H9 (cell line): ENCODE data around the gene TMPRSS15. TPM values are rescaled to one million over a fixed set of nuclear protein-coding genes. Genes with fewer than 3 reads are reported as not detected.

Source experiments
- DNase-seq: peaks from one replicate; pipeline ENCODE4 v3.0.0-alpha.2; 2017
- H2AFZ ChIP-seq: one replicate; pipeline ENCODE4 v1.6.1; 2013; ENCODE audit warnings: mild to moderate bottlenecking, low read length, control low read depth, moderate library complexity
- H2AK5ac ChIP-seq: 2 replicates; pipeline ENCODE4 v1.6.1; 2013; ENCODE audit warnings: low read length, control low read depth, mixed read lengths; ENCODE audit not compliant: insufficient read length
- H2BK120ac ChIP-seq: one replicate; pipeline ENCODE4 v1.6.1; 2013; ENCODE audit warnings: low read depth, mild to moderate bottlenecking, low read length, control low read depth, inconsistent platforms; ENCODE audit not compliant: poor library complexity, severe bottlenecking
- H2BK12ac ChIP-seq: 2 replicates; pipeline ENCODE4 v1.6.1; 2013; ENCODE audit warnings: low read length, control low read depth, mixed read lengths, low read depth; ENCODE audit not compliant: insufficient read length
- H2BK15ac ChIP-seq: 2 replicates; pipeline ENCODE4 v1.6.1; 2013; ENCODE audit warnings: low read depth, low read length, control low read depth
- H2BK20ac ChIP-seq: one replicate; pipeline ENCODE4 v1.6.1; 2013; ENCODE audit warnings: low read depth, mild to moderate bottlenecking, low read length, control low read depth, inconsistent platforms; ENCODE audit not compliant: poor library complexity, severe bottlenecking
- H2BK5ac ChIP-seq: 2 replicates; pipeline ENCODE4 v1.6.1; 2013; ENCODE audit warnings: low read length, control low read depth, mixed read lengths; ENCODE audit not compliant: insufficient read length
- H3K14ac ChIP-seq: 2 replicates; pipeline ENCODE4 v1.6.1; 2013; ENCODE audit warnings: low read length, control low read depth; ENCODE audit not compliant: insufficient read depth
- H3K18ac ChIP-seq: 2 replicates; pipeline ENCODE4 v1.6.1; 2013; ENCODE audit warnings: low read depth, mild to moderate bottlenecking, mixed read lengths, low read length, control low read depth; ENCODE audit not compliant: insufficient read length
- H3K23ac ChIP-seq: 2 replicates; pipeline ENCODE4 v1.6.1; 2013; ENCODE audit warnings: low read length, control low read depth, mixed read lengths, low read depth; ENCODE audit not compliant: insufficient read length
- H3K23me2 ChIP-seq: 2 replicates; pipeline ENCODE4 v1.6.1; 2013; ENCODE audit warnings: low read depth, mild to moderate bottlenecking, mixed read lengths, low read length, control low read depth; ENCODE audit not compliant: insufficient read length, poor library complexity, severe bottlenecking
- H3K27ac ChIP-seq: 2 replicates; pipeline ENCODE4 v1.5.1; 2013; ENCODE audit warnings: low read length, control low read depth, mixed read lengths, low read depth; ENCODE audit not compliant: insufficient read length
- H3K27me3 ChIP-seq: 2 replicates; pipeline ENCODE4 v1.6.1; 2013; ENCODE audit warnings: low read length, control low read depth, inconsistent platforms; ENCODE audit not compliant: insufficient read depth
- H3K4ac ChIP-seq: 2 replicates; pipeline ENCODE4 v1.6.1; 2013; ENCODE audit warnings: low read depth, mild to moderate bottlenecking, control low read depth, inconsistent platforms, low read length, moderate library complexity
- H3K4me1 ChIP-seq: 2 replicates; pipeline ENCODE4 v1.6.1; 2013; ENCODE audit warnings: low read length, control low read depth, inconsistent platforms; ENCODE audit not compliant: insufficient read depth
- H3K4me2 ChIP-seq: 2 replicates; pipeline ENCODE4 v1.6.1; 2013; ENCODE audit warnings: low read length, control low read depth, mixed read lengths; ENCODE audit not compliant: insufficient read length, insufficient read depth
- H3K56ac ChIP-seq: 2 replicates; pipeline ENCODE4 v1.6.1; 2013; ENCODE audit warnings: low read depth, mild to moderate bottlenecking, mixed read lengths, low read length, control low read depth; ENCODE audit not compliant: insufficient read length
- H3K79me1 ChIP-seq: 2 replicates; pipeline ENCODE4 v1.6.1; 2013; ENCODE audit warnings: low read depth, mild to moderate bottlenecking, moderate library complexity, low read length, control low read depth, inconsistent platforms; ENCODE audit not compliant: insufficient read depth, poor library complexity, severe bottlenecking
- H3K79me2 ChIP-seq: 2 replicates; pipeline ENCODE4 v1.6.1; 2013; ENCODE audit warnings: low read length, control low read depth, inconsistent platforms; ENCODE audit not compliant: insufficient read depth
- H3K9ac ChIP-seq: 2 replicates; pipeline ENCODE4 v1.6.1; 2013; ENCODE audit warnings: low read length, control low read depth, mixed read lengths; ENCODE audit not compliant: insufficient read length; ENCODE audit errors: extremely low read depth
- H3K9me3 ChIP-seq: one replicate; pipeline ENCODE4 v1.6.1; 2013; ENCODE audit warnings: low read depth, low read length, inconsistent platforms; ENCODE audit not compliant: control insufficient read depth
- H3T11ph ChIP-seq: one replicate; pipeline ENCODE4 v1.6.1; 2013; ENCODE audit warnings: mild to moderate bottlenecking, low read length, control low read depth, inconsistent platforms
- H4K20me1 ChIP-seq: one replicate; pipeline ENCODE4 v1.6.1; 2013; ENCODE audit not compliant: control insufficient read depth, insufficient read length, insufficient read depth
- H4K5ac ChIP-seq: 2 replicates; pipeline ENCODE4 v1.6.1; 2013; ENCODE audit warnings: low read depth, mild to moderate bottlenecking, mixed read lengths, low read length, control low read depth; ENCODE audit not compliant: insufficient read length
- H4K8ac ChIP-seq: replicated peaks from 2 replicates; pipeline ENCODE4 v1.6.1; 2013; ENCODE audit warnings: low read length, control low read depth, mixed read lengths, low read depth; ENCODE audit not compliant: insufficient read length
- H4K91ac ChIP-seq: 2 replicates; pipeline ENCODE4 v1.6.1; 2013; ENCODE audit warnings: low read depth, mild to moderate bottlenecking, moderate library complexity, mixed read lengths, low read length, control low read depth; ENCODE audit not compliant: insufficient read length
- H3K27ac Mint-ChIP-seq, 3 experiments: 2 replicates in 2 of 3; 3 replicates in 1 of 3; pipeline ENCODE4 v1.8.0; 2020 to 2021; ENCODE audit warnings: mixed read lengths in 3 of 3, mild to moderate bottlenecking in 1 of 3, moderate library complexity in 1 of 3
- H3K27me3 Mint-ChIP-seq: 2 replicates; pipeline ENCODE4 v1.8.0; 2021; ENCODE audit warnings: low read depth, mild to moderate bottlenecking, moderate library complexity, mixed read lengths
- H3K36me3 Mint-ChIP-seq, 3 experiments: 2 replicates in 2 of 3; 3 replicates in 1 of 3; pipeline ENCODE4 v1.8.0; 2020 to 2021; ENCODE audit warnings: low read depth in 3 of 3, mixed read lengths in 3 of 3; ENCODE audit not compliant: insufficient read depth in 1 of 3
- H3K4me1 Mint-ChIP-seq, 2 experiments: 2 replicates each; pipeline ENCODE4 v1.8.0; 2020; ENCODE audit warnings: mixed read lengths in 2 of 2
- H3K4me3 Mint-ChIP-seq, 2 experiments: 2 replicates in 1 of 2; 3 replicates in 1 of 2; pipeline ENCODE4 v1.8.0; 2020 to 2021; ENCODE audit warnings: mild to moderate bottlenecking in 2 of 2, mixed read lengths in 2 of 2, moderate library complexity in 1 of 2
- H3K9me3 Mint-ChIP-seq, 2 experiments: 2 replicates in 1 of 2; 3 replicates in 1 of 2; pipeline ENCODE4 v1.8.0; 2020; ENCODE audit warnings: mild to moderate bottlenecking in 2 of 2, mixed read lengths in 2 of 2, moderate library complexity in 1 of 2
- WGBS: extraction: QIAGEN DNeasy Blood & Tissue Kit; methylation state at CpG from one replicate; pipeline ENCODE4 v1.1.7; 2013; ENCODE audit warnings: missing lambda C conversion rate, low lambda C conversion rate, mixed read lengths; ENCODE audit not compliant: insufficient read length; ENCODE audit errors: extremely low coverage; 5-methylcytosine and 5-hydroxymethylcytosine counted together
- total RNA-seq: library from RNA; stranded (reverse); gene quantifications from 2 replicates; pipeline ENCODE4 v1.2.1, GENCODE V29; 2021
- TF ChIP-seq, protein P1 (sequence below): fragments of 200-600 bp; sonication (generic); conservative IDR thresholded peaks from 3 replicates; pipeline ENCODE4 v1.8.0; 2021; ENCODE audit warnings: antibody characterized with exemption, mild to moderate bottlenecking

The TMPRSS15 gene
- total RNA-seq, 1 experiment from 2014 or later, result not detected

DNA sequence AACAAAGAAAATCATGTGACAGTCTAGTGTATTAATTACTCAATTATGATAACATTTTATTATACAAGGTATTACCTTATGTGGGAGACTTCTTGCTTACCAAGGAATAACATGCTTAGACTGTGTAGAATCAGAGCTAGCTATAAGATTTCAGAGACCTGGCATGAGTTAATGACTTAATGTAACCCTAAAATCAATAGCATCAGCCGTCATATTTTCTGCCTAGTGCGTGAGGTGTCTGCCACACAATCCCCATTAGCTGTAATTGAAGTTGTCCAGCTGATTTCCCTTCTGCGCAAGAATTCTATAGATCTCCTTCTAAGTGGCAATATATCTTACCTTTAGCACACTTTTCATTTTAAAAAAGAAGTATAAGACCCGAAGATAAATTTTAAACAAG, 130.2 kb downstream of the TMPRSS15 start:
- H3K27me3 Mint-ChIP-seq, result no peaks in the 10 kb centered on the region

More for the DNA sequence above, 130.2 kb downstream of the TMPRSS15 start:
- Histone ChIP-seq H3K4me2 (no peak overlapping the region), H3K23ac (no peak overlapping the region), H3K9me3 (no peaks in the 10 kb centered on the region), H2BK12ac (no peak overlapping the region), H3K27me3 (no peaks in the 10 kb centered on the region), H4K91ac (no peak overlapping the region), H2BK5ac (no peak overlapping the region), H3K27ac (no peak overlapping the region), H2BK20ac (no peak overlapping the region), H4K8ac (no peak overlapping the region), H2AK5ac (no peak overlapping the region), H3K23me2 (no peaks in the 10 kb centered on the region), H3K14ac (no peak overlapping the region), H3K4ac (no peak overlapping the region), H3K79me2 (no peaks in the 10 kb centered on the region), H3K9ac (no peak overlapping the region), H2BK120ac (no peak overlapping the region), H3T11ph (no peak overlapping the region), H3K79me1 (no peaks in the 10 kb centered on the region), H3K56ac (no peak overlapping the region), H4K5ac (no peak overlapping the region), H3K18ac (no peak overlapping the region), H2AFZ (no peak overlapping the region), H2BK15ac (no peak overlapping the region), H3K4me1 (no peaks in the 10 kb centered on the region), H4K20me1 (no peaks in the 10 kb centered on the region)
- H3K36me3 Mint-ChIP-seq, result peaks cover 2 to 6% (median 4%) of the 10 kb centered on the region in 3 experiments; a peak in 4 of 7 replicates
- H3K4me3 Mint-ChIP-seq, result no peak overlapping the region
- H3K9me3 Mint-ChIP-seq, result peaks cover 0 to 5% of the 10 kb centered on the region in 2 experiments; a peak in 3 of 5 replicates
- TF ChIP-seq, protein P1, sequence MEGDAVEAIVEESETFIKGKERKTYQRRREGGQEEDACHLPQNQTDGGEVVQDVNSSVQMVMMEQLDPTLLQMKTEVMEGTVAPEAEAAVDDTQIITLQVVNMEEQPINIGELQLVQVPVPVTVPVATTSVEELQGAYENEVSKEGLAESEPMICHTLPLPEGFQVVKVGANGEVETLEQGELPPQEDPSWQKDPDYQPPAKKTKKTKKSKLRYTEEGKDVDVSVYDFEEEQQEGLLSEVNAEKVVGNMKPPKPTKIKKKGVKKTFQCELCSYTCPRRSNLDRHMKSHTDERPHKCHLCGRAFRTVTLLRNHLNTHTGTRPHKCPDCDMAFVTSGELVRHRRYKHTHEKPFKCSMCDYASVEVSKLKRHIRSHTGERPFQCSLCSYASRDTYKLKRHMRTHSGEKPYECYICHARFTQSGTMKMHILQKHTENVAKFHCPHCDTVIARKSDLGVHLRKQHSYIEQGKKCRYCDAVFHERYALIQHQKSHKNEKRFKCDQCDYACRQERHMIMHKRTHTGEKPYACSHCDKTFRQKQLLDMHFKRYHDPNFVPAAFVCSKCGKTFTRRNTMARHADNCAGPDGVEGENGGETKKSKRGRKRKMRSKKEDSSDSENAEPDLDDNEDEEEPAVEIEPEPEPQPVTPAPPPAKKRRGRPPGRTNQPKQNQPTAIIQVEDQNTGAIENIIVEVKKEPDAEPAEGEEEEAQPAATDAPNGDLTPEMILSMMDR, result no peak
- DNase-seq, result no peak
- WGBS, result no CpG with 5 or more reads among the region's 4 CpGs
- H3K4me1 Mint-ChIP-seq, result no peaks in the 10 kb centered on the region
- no peak overlapping the region for H3K27ac Mint-ChIP-seq
